ENCODE data around the gene DCDC1. TPM values are rescaled to one million over a fixed set of nuclear protein-coding genes. Genes with fewer than 3 reads are reported as not detected.

DCDC1 gene
- total RNA-seq, 1 donor from 2014 or later, result 0.47 TPM

DNA sequence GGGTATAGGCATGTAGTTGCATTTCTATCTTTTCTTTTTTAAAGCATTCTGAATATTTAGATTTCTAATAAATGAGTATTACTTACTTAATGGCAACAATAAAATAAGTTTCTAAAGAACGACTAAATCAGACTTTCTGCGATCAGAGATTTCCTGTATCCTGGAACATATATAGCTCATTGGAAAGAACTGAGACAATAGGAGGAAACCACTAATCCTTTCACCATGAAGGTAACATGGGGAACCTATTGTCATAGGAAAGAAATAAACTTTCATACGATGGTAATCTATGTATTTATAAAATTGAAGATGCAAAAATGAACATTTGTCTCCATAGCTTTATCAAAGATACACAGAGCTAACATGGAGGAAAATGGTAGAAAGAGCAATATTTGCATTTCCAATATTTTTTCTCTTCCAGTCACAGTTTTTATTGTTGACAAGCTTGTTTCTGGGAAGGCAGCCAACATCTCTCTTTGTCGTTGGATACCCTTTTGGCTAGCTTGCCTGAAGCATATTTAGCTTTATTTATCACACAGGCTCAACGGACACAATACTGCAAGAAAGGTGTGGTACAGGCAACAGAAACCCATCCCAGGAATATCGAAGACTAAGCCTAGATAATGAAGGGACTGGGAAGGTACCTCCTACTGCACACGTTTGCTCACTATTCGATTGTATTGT lies 490.1 kb downstream of the DCDC1 start:
- no peak overlapping the region for H3K4me3 Mint-ChIP-seq (ENCODE audit: unreplicated experiment)
- H3K36me3 Mint-ChIP-seq (ENCODE audit: unreplicated experiment), result no peaks in the 10 kb centered on the region
- H3K27ac Mint-ChIP-seq (ENCODE audit: unreplicated experiment), result no peak overlapping the region
- DNase-seq, result no peak
- H3K27me3 Mint-ChIP-seq (ENCODE audit: unreplicated experiment), result no peaks in the 10 kb centered on the region
- H3K4me1 Mint-ChIP-seq (ENCODE audit: low read depth, unreplicated experiment), result no peaks in the 10 kb centered on the region
- TF ChIP-seq CTCF (IDR thresholded peaks at IDR 0.05; ENCODE audit: partially characterized antibody, unreplicated experiment), result no peak
- H3K9me3 Mint-ChIP-seq (ENCODE audit: unreplicated experiment), result no peaks in the 10 kb centered on the region

DNA sequence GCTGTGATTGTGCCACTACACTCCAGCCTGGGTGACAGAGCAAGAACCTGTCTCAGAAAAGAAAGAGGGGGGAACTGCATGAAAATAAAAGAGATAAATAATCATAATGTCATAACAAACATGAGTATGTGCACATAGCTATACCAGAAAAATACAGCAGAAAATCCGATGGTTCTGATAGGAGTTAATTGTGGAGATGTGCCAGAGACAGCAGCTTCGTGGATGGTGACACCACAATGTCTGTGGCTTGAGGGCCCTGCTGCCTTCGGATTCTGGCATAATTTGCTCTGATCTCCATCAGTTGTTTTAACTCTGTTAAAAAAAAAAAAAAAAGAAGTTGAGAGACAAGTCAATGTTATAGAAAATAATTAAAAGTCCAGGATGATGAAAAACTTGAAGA lies 491.1 kb downstream of the DCDC1 start:
- Mint-ChIP-seq H3K4me1 (ENCODE audit: low read depth, unreplicated experiment) (no peaks in the 10 kb centered on the region), H3K9me3 (ENCODE audit: unreplicated experiment) (no peaks in the 10 kb centered on the region), H3K27ac (ENCODE audit: unreplicated experiment) (no peak overlapping the region), H3K27me3 (ENCODE audit: unreplicated experiment) (no peaks in the 10 kb centered on the region), H3K36me3 (ENCODE audit: unreplicated experiment) (no peaks in the 10 kb centered on the region), H3K4me3 (ENCODE audit: unreplicated experiment) (no peak overlapping the region)
- no peak for DNase-seq
- no peak for TF ChIP-seq CTCF (IDR thresholded peaks at IDR 0.05; ENCODE audit: partially characterized antibody, unreplicated experiment)

- TF ChIP-seq CTCF (IDR thresholded peaks at IDR 0.05; ENCODE audit: partially characterized antibody, unreplicated experiment), result no peak
- Mint-ChIP-seq H3K36me3 (ENCODE audit: unreplicated experiment) (no peaks in the 10 kb centered on the region), H3K4me3 (ENCODE audit: unreplicated experiment) (no peak overlapping the region), H3K27ac (ENCODE audit: unreplicated experiment) (no peak overlapping the region), H3K27me3 (ENCODE audit: unreplicated experiment) (no peaks in the 10 kb centered on the region), H3K4me1 (ENCODE audit: low read depth, unreplicated experiment) (no peaks in the 10 kb centered on the region), H3K9me3 (ENCODE audit: unreplicated experiment) (no peaks in the 10 kb centered on the region)
- DNase-seq, result no peak
Measured at GRCh38 chr11:30876663-30877396, 492.7 kb downstream of the DCDC1 start.

DNA sequence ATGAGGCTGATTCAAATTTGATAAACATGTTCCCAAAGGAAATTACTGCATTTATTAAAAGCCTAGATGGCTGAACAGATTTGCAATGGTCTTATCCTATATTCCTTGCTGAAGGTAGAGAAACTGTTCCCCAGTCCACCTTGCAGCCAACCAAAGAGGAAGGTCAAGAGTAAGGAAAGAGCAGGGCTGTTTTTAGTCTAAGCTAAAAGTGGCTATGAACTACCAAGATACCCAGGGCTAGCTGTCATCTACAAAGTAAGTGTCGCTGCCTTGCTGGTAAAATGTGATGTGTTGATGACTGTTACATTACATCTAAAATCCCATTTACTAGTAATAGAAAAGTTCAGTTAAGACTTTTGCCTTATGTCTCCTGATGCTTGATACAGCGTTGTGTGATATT lies 493.3 kb downstream of the DCDC1 start:
- no peak overlapping the region for H3K4me3 Mint-ChIP-seq (ENCODE audit: unreplicated experiment)
- H3K27me3 Mint-ChIP-seq (ENCODE audit: unreplicated experiment), result no peaks in the 10 kb centered on the region
- TF ChIP-seq CTCF (IDR thresholded peaks at IDR 0.05; ENCODE audit: partially characterized antibody, unreplicated experiment), result no peak
- DNase-seq, result no peak
- H3K36me3 Mint-ChIP-seq (ENCODE audit: unreplicated experiment), result no peaks in the 10 kb centered on the region
- no peak overlapping the region for H3K27ac Mint-ChIP-seq (ENCODE audit: unreplicated experiment)
- no peaks in the 10 kb centered on the region for H3K4me1 Mint-ChIP-seq (ENCODE audit: low read depth, unreplicated experiment)
- no peaks in the 10 kb centered on the region for H3K9me3 Mint-ChIP-seq (ENCODE audit: unreplicated experiment)

- TF ChIP-seq CTCF (IDR thresholded peaks at IDR 0.05; ENCODE audit: partially characterized antibody, unreplicated experiment), result no peak
- no peak for DNase-seq
- H3K36me3 Mint-ChIP-seq (ENCODE audit: unreplicated experiment), result no peaks in the 10 kb centered on the region
- no peak overlapping the region for H3K27ac Mint-ChIP-seq (ENCODE audit: unreplicated experiment)
- no peak overlapping the region for H3K4me3 Mint-ChIP-seq (ENCODE audit: unreplicated experiment)
- H3K4me1 Mint-ChIP-seq (ENCODE audit: low read depth, unreplicated experiment), result no peaks in the 10 kb centered on the region
- H3K9me3 Mint-ChIP-seq (ENCODE audit: unreplicated experiment), result no peaks in the 10 kb centered on the region
- no peaks in the 10 kb centered on the region for H3K27me3 Mint-ChIP-seq (ENCODE audit: unreplicated experiment)
Measured at GRCh38 chr11:30875806-30876205, 493.7 kb downstream of the DCDC1 start.
